ENCODE measurements around the gene SAV1.

GRCh38 chr14:50615056-50615455 is 53.0 kb downstream of the SAV1 start:
- TF ChIP-seq ZBTB43 (CRISPR knock-in tag; IDR thresholded peaks at IDR 0.05) (no peak), CTCF (IDR thresholded peaks at IDR 0.05) (no peak), PREB (CRISPR knock-in tag; IDR thresholded peaks at IDR 0.05; ENCODE audit: borderline replicate concordance) (no peak), ZNF219 (CRISPR knock-in tag; IDR thresholded peaks at IDR 0.05; ENCODE audit: borderline replicate concordance) (no peak), ATF6 (CRISPR knock-in tag; IDR thresholded peaks at IDR 0.05) (no peak)
